ENCODE data around the gene MMP2. TPM values are rescaled to one million over a fixed set of nuclear protein-coding genes. Genes with fewer than 3 reads are reported as not detected.

Gene MMP2
- total RNA-seq, 3 donors from 2014 or later, result 30.1 to 193 (median 153) TPM

- no peak for TF ChIP-seq CTCF (IDR thresholded peaks at IDR 0.05)
- Histone ChIP-seq H3K36me3 (ENCODE audit: low read depth) (no peaks in the 10 kb centered on the region), H3K4me3 (no peak overlapping the region), H3K9me3 (no peaks in the 10 kb centered on the region), H3K4me1 (ENCODE audit: low read depth) (no peaks in the 10 kb centered on the region)
- no peak for DNase-seq
- no peak for ATAC-seq
- intact Hi-C loops (cut with DNase I, micrococcal nuclease), result no loop called here
Observed at GRCh38 chr16:55489119-55489955, 10.3 kb downstream of the MMP2 start.

DNA sequence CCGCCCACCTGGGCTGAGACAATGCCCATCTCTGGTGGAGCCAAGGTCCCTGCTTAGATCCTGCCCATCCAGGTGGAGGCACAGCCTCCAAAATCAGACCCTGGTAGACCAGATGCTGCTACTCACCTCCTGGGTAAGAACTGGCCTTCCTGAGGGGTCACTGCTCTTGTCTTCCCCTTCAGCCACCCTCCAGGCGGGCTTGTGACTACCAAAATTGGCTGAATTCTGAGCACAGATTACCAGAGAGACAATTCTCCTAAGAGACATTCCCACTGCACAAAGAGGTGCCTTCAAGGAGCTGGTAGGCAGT, 10.9 kb downstream of the MMP2 start:
- no peak for TF ChIP-seq CTCF (IDR thresholded peaks at IDR 0.05)
- intact Hi-C loops (cut with DNase I, micrococcal nuclease), result no loop called here
- Histone ChIP-seq H3K36me3 (ENCODE audit: low read depth) (no peaks in the 10 kb centered on the region), H3K4me3 (no peak overlapping the region), H3K9me3 (no peaks in the 10 kb centered on the region), H3K4me1 (ENCODE audit: low read depth) (no peaks in the 10 kb centered on the region)
- ATAC-seq (no peak), DNase-seq (no peak)

- Histone ChIP-seq H3K4me1 (ENCODE audit: low read depth) (peaks cover 2% of the 10 kb centered on the region), H3K4me3 (no peak overlapping the region), H3K36me3 (ENCODE audit: low read depth) (no peaks in the 10 kb centered on the region), H3K9me3 (no peaks in the 10 kb centered on the region)
- no peak for TF ChIP-seq CTCF (IDR thresholded peaks at IDR 0.05)
- intact Hi-C loops (cut with DNase I, micrococcal nuclease), result no loop called here
- DNase-seq (no peak), ATAC-seq (no peak)
Observed at GRCh38 chr16:55490301-55490700, 11.3 kb downstream of the MMP2 start.

- Histone ChIP-seq H3K9me3 (no peaks in the 10 kb centered on the region), H3K4me3 (no peak overlapping the region), H3K36me3 (ENCODE audit: low read depth) (no peaks in the 10 kb centered on the region), H3K4me1 (ENCODE audit: low read depth) (peaks cover 6% of the 10 kb centered on the region)
- ATAC-seq (no peak), DNase-seq (no peak)
- no peak for TF ChIP-seq CTCF (IDR thresholded peaks at IDR 0.05)
- intact Hi-C loops (cut with DNase I, micrococcal nuclease), result no loop called here
Observed at GRCh38 chr16:55491691-55492090, 12.7 kb downstream of the MMP2 start.

DNA sequence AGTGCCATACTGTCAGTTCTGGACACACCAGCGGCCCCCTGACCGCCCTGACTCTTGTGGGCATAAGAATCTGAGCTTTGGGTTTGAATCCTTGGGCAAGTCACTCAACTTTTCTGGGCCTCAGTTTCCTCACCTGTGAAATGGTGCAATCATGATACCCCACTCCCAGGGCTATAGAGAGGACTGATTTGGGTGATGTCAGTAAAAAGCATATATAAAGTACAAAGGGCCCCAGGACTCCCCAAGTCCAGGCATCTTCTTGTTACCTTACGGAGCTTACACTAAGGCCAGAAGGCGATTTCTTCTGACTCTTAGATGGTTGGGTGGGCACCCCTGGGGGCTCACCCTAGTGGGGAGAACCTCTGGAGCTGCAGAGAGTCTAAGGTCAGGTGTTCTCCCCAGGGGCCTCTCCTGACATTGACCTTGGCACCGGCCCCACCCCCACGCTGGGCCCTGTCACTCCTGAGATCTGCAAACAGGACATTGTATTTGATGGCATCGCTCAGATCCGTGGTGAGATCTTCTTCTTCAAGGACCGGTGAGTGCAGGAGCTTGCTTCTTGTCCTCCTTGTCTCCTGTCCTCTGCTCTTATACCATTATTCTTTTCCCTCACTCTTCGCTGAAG, 13.9 kb downstream of the MMP2 start:
- Histone ChIP-seq H3K9me3 (no peaks in the 10 kb centered on the region), H3K36me3 (ENCODE audit: low read depth) (no peaks in the 10 kb centered on the region), H3K4me1 (ENCODE audit: low read depth) (peaks cover 6% of the 10 kb centered on the region), H3K4me3 (no peak overlapping the region)
- intact Hi-C loops (cut with DNase I, micrococcal nuclease), result no loop called here
- no peak for TF ChIP-seq CTCF (IDR thresholded peaks at IDR 0.05)
- DNase-seq (no peak), ATAC-seq (no peak)
